Stimulated activated CD4-positive, alpha-beta T cell treated with anti-CD3 and anti-CD28 coated beads, Interleukin-1b, Interleukin-23, amount 100 ng/mL, for 1 hour (primary cell): Measurements from ENCODE around the gene MPP1.

Source experiments
- DNase-seq, 2 donors: peaks; one replicate each; pipeline ENCODE4 v3.0.0-alpha.2; 2020; ENCODE audit warnings: low read depth in 2 of 2

The MPP1 gene

DNA sequence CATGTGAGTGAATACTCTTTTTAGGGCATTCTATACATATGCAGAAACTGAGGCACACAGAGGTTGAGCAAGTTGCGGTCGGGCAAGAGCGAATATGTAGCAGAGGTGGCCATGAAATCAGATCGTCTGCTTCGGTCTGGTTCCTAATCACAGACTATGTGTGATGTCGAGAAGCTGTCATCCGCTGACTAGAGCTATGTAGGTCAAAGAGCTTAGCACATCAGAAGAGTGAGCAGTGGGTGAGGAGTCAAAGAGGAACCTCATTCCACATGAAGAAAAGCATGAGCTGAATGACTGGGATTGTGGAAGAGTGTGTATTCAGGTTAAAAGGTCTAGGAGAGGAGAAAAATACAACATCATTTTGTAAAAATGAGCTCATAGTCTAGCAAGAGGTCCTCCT lies 73.4 kb downstream of the MPP1 start:
- no peak for DNase-seq

DNA sequence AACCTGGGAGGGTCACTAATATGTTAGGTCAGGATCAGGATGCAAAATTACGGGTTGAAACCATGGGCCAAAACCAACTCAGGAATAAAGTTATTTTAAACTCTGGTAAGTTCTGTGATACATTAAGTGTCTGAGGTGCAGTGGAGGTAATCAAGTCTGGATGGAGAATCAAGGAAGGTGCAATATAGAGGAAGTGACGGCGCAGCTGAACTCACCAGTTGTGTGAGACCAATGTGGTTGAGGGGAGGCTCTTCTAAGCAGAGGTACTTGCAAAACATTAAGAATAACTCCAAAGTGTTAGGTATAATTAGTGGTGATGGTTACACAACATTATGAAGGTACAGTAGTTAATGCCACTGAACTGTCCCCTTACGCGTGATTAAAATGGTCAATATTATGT lies 74.1 kb downstream of the MPP1 start:
- no peak for DNase-seq

DNA sequence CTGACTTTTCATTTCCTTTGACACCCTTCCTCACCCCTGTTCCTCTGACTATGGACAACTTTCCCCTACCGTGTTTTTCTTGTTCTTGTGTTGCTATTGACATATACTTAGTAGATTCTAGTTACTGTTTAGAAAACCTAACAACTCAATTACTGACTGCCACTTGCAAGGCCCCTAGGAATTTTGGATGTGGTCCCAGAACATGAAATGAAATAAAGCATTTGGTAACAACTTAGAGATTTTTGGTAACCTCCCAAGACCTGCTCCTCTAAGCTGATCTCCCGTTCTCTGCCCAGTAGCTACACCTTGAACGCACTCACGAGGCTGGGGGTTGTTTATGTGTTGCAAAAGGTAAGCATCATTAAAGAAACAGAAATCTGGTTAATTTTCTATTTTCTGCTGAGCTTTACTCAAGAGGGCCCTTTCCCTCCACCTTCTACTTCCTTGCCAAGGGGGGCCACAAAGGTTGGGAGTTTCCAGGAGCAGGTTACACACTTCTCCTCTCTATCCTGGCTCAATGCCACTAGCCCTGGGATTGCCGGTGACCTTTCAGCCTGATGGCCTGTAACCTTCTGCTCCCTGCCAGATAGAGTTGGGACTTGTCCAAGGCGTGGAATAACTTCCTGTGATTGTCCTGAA lies 74.9 kb downstream of the MPP1 start:
- DNase-seq, result no peak

DNA sequence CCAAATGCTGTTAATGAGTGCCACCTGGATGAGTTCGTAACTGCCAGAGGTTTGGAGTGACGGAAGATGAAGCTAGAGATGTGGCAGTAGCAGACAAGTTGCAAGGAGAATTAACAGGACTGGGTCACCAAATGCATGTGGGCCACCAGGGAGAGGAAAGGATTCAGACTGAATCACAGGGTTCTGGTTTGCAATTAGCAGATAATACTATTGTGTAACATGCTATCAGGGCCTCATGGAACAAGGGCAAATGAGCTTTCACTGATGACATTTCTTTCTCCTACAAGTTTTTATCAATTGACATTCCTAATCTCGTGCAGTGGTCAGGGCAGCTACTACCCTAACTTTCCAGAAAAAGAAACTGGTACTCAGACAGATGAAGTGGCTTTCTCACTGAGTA lies 75.8 kb downstream of the MPP1 start:
- DNase-seq, result no peak
